ENCODE measurements around the gene GRM8.

The GRM8 gene

DNA sequence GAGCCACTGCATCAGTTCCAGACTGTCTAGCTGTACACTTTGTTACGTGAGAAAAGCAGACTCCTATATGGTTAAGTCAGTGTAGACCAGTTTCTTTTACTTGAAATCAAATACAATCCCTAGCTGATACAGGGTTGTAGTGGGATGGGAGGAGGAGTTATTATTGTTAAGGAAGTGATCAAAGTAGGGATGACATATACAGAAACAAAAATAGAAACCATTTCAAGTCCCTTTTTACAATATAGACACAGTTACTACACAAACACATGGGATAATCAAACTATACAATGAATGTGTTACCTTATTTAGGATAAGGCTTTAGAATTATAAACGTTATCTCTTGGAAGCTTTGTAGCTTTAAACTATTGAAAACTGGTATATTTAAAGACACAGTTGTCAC, 233.9 kb downstream of the GRM8 start:
- no peak overlapping the region for H3K4me3 ChIP-seq (ENCODE audit: control insufficient read depth, low read depth, low read length)
- DNase-seq (ENCODE audit: low read depth), result no peak
- TF ChIP-seq CTCF (conservative IDR thresholded peaks at IDR 0.05; ENCODE audit: control insufficient read depth, insufficient read depth, low read depth, low read length), result no peak

DNA sequence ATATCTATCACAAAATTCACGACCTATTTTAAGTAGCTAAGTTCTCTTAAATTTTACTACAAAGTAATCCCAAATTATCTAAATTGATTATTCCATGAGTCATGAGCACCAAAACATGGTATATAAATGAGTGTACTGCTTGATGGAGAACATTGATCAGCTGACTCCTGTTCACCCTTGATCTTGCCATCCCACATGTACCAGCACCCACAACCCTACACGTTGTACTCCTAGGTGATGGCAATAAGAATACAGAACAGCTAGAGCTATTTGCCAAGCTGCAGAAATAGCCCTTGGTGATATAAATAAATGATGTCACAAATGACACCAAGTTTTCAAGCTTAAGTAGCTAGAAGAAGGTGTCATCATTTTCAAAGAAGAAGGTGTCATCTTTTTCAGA, 235.5 kb downstream of the GRM8 start:
- no peak for DNase-seq (ENCODE audit: low read depth)
- no peak overlapping the region for H3K4me3 ChIP-seq (ENCODE audit: control insufficient read depth, low read depth, low read length)
- no peak for TF ChIP-seq CTCF (conservative IDR thresholded peaks at IDR 0.05; ENCODE audit: control insufficient read depth, insufficient read depth, low read depth, low read length)

- TF ChIP-seq CTCF (conservative IDR thresholded peaks at IDR 0.05; ENCODE audit: control insufficient read depth, insufficient read depth, low read depth, low read length), result no peak
- no peak for DNase-seq (ENCODE audit: low read depth)
- H3K4me3 ChIP-seq (ENCODE audit: control insufficient read depth, low read depth, low read length), result no peak overlapping the region
These were observed 252.0 kb downstream of the GRM8 start for GRCh38 chr7:127000725-127001124.

- no peak for DNase-seq (ENCODE audit: low read depth)
- H3K4me3 ChIP-seq (ENCODE audit: control insufficient read depth, low read depth, low read length), result no peak overlapping the region
- no peak for TF ChIP-seq CTCF (conservative IDR thresholded peaks at IDR 0.05; ENCODE audit: control insufficient read depth, insufficient read depth, low read depth, low read length)
These were observed 256.1 kb downstream of the GRM8 start for GRCh38 chr7:126996659-126997058.

DNA sequence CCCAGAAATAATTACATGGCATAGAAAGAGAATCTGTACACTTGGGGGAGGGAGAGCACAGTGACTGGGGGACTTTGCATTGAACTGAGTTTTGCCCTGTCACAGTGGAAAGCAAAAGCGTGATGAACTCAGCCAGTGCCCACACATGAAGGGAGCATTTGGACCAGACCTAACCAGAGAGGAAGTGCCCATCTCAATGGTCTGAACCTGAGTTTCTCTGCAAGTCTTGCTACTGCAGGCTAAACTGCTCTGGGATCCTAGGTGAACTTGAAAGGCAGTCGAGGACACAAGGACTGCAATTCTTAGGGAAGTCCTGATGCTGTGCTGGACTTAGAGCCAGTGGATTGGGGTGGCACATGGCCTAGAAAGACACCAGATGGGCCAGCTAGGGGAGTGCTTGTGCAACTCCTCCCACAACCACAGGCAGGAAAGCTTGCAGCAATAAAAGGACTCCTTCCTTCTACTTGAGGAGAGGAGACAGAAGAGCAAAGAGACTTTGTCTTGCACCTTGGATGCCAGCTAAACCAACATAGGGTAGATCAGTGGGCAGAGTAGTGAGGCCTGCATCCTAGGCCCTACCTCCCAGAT, 259.0 kb downstream of the GRM8 start:
- DNase-seq (ENCODE audit: low read depth), result no peak
- TF ChIP-seq CTCF (conservative IDR thresholded peaks at IDR 0.05; ENCODE audit: control insufficient read depth, insufficient read depth, low read depth, low read length), result no peak
- H3K4me3 ChIP-seq (ENCODE audit: control insufficient read depth, low read depth, low read length), result no peak overlapping the region

DNA sequence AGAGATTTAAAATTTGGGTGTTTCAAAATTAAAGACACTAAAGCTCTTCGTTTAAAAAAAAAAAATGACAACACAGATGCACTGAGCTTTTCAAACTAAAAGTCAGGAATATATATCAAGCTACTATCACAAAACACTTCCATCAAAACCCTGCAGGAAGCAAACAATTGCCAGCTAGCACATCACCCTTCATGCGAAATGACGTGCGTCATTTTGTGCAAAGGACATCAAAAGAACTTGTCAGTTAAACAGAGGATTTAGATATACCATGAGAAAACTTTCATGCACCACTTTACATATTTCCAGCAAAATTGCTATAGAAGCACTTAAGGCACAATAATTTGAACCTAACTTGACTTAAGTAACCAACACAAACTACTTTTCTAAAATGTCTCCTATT, 264.7 kb downstream of the GRM8 start:
- no peak for TF ChIP-seq CTCF (conservative IDR thresholded peaks at IDR 0.05; ENCODE audit: control insufficient read depth, insufficient read depth, low read depth, low read length)
- H3K4me3 ChIP-seq (ENCODE audit: control insufficient read depth, low read depth, low read length), result no peak overlapping the region
- DNase-seq (ENCODE audit: low read depth), result no peak

GRCh38 chr7:126979722-126980121, 273.0 kb downstream of the GRM8 start:
- TF ChIP-seq CTCF (conservative IDR thresholded peaks at IDR 0.05; ENCODE audit: control insufficient read depth, insufficient read depth, low read depth, low read length), result no peak
- no peak overlapping the region for H3K4me3 ChIP-seq (ENCODE audit: control insufficient read depth, low read depth, low read length)
- DNase-seq (ENCODE audit: low read depth), result no peak
